WTC11 (cell line): ENCODE data around the gene ALG14. TPM values are rescaled to one million over a fixed set of nuclear protein-coding genes. Genes with fewer than 3 reads are reported as not detected.

Experiments used
- ATAC-seq: fragments of 200-7000 bp; cut with Tn5 transposase; 2 replicates; pipeline ENCODE4 v1.10.0; 2021; ENCODE audit warnings: mild to moderate bottlenecking, moderate library complexity
- CTCF ChIA-PET: fragments of 300-600 bp; sonication (Branson Sonifier 250); formaldehyde crosslinking; loops from one replicate; lab custom pipeline; 2021; ENCODE audit warnings: antibody characterized with exemption; lab: Charles Lee
- POLR2A ChIA-PET: fragments of 350-600 bp; sonication (Branson Sonifier 250); formaldehyde crosslinking; loops from one replicate; lab custom pipeline; 2021; ENCODE audit warnings: antibody characterized with exemption; lab: Charles Lee
- DNase-seq: peaks from one replicate; pipeline ENCODE4 v3.0.0; 2021; ENCODE audit warnings: low spot score
- H3K27ac Mint-ChIP-seq: 2 replicates; pipeline ENCODE4 v1.8.0; 2021; ENCODE audit warnings: mixed read lengths
- H3K27me3 Mint-ChIP-seq: 2 replicates; pipeline ENCODE4 v1.8.0; 2021; ENCODE audit warnings: low read depth, mild to moderate bottlenecking, moderate library complexity, mixed read lengths
- H3K36me3 Mint-ChIP-seq: 2 replicates; pipeline ENCODE4 v1.8.0; 2021; ENCODE audit warnings: mixed read lengths
- H3K4me1 Mint-ChIP-seq: 2 replicates; pipeline ENCODE4 v1.8.0; 2022; ENCODE audit warnings: mixed read lengths
- H3K4me3 Mint-ChIP-seq: 2 replicates; pipeline ENCODE4 v1.8.0; 2021; ENCODE audit warnings: mild to moderate bottlenecking, moderate library complexity, mixed read lengths
- H3K9me3 Mint-ChIP-seq: 2 replicates; pipeline ENCODE4 v1.8.0; 2021; ENCODE audit warnings: mixed read lengths
- CREB1 ChIP-seq: sonication (generic); formaldehyde crosslinking; IDR thresholded peaks from 2 replicates; pipeline ENCODE4 v1.8.0; 2023; ENCODE audit warnings: mild to moderate bottlenecking, missing genetic modification reagents
- EMX1 ChIP-seq: fragments of 250-450 bp; sonication (Bioruptor Pico); IDR thresholded peaks from 2 replicates; pipeline ENCODE4 v1.8.0; 2021; ENCODE audit warnings: mild to moderate bottlenecking
- FOXJ3 ChIP-seq: sonication (generic); formaldehyde crosslinking; IDR thresholded peaks from 2 replicates; pipeline ENCODE4 v1.9.0; 2021; ENCODE audit warnings: missing genetic modification reagents, mild to moderate bottlenecking, borderline replicate concordance
- FOXK1 ChIP-seq: sonication (generic); formaldehyde crosslinking; IDR thresholded peaks from 2 replicates; pipeline ENCODE4 v1.8.0; 2022; ENCODE audit warnings: mild to moderate bottlenecking, moderate library complexity, missing genetic modification reagents
- FOXP1 ChIP-seq: sonication (generic); formaldehyde crosslinking; IDR thresholded peaks from 2 replicates; pipeline ENCODE4 v1.8.0; 2022; ENCODE audit warnings: missing genetic modification reagents, mild to moderate bottlenecking, moderate library complexity, borderline replicate concordance
- GABPB1 ChIP-seq: sonication (generic); formaldehyde crosslinking; IDR thresholded peaks from 2 replicates; pipeline ENCODE4 v1.8.1; 2023; ENCODE audit warnings: mild to moderate bottlenecking, missing genetic modification reagents
- NFE2L1 ChIP-seq: sonication (generic); formaldehyde crosslinking; IDR thresholded peaks from 2 replicates; pipeline ENCODE4 v1.8.1; 2023; ENCODE audit warnings: missing genetic modification reagents
- NR3C1 ChIP-seq: sonication (generic); formaldehyde crosslinking; conservative IDR thresholded peaks from 2 replicates; pipeline ENCODE4 v1.8.1; 2023; ENCODE audit warnings: low read depth, mild to moderate bottlenecking, missing genetic modification reagents
- SMAD3 ChIP-seq: sonication (generic); formaldehyde crosslinking; IDR thresholded peaks from 2 replicates; pipeline ENCODE4 v1.8.0; 2022; ENCODE audit warnings: missing genetic modification reagents, mild to moderate bottlenecking, borderline replicate concordance
- SP1 ChIP-seq: sonication (generic); formaldehyde crosslinking; conservative IDR thresholded peaks from 2 replicates; pipeline ENCODE4 v1.8.1; 2022; ENCODE audit warnings: missing genetic modification reagents
- TEAD1 ChIP-seq: sonication (generic); formaldehyde crosslinking; IDR thresholded peaks from 2 replicates; pipeline ENCODE4 v1.8.0; 2022; ENCODE audit warnings: mild to moderate bottlenecking, missing genetic modification reagents
- USF2 ChIP-seq: sonication (generic); formaldehyde crosslinking; IDR thresholded peaks from 2 replicates; pipeline ENCODE4 v1.8.1; 2023; ENCODE audit warnings: mild to moderate bottlenecking, missing genetic modification reagents, moderate library complexity
- ZNF219 ChIP-seq: sonication (generic); formaldehyde crosslinking; IDR thresholded peaks from 2 replicates; pipeline ENCODE4 v1.8.0; 2023; ENCODE audit warnings: missing genetic modification reagents, mild to moderate bottlenecking, borderline replicate concordance
- ZNF263 ChIP-seq: sonication (generic); formaldehyde crosslinking; IDR thresholded peaks from 2 replicates; pipeline ENCODE4 v1.8.1; 2022; ENCODE audit warnings: low read depth, mild to moderate bottlenecking, moderate library complexity, missing genetic modification reagents
- ZNF317 ChIP-seq: sonication (generic); formaldehyde crosslinking; IDR thresholded peaks from 2 replicates; pipeline ENCODE4 v1.8.1; 2023; ENCODE audit warnings: low read depth, mild to moderate bottlenecking, moderate library complexity, missing genetic modification reagents, borderline replicate concordance
- ZNF416 ChIP-seq: fragments of 250-450 bp; sonication (Bioruptor Pico); IDR thresholded peaks from 2 replicates; pipeline ENCODE4 v1.9.0; 2021; ENCODE audit warnings: mild to moderate bottlenecking, inconsistent platforms
- ZNF671 ChIP-seq: fragments of 250-450 bp; sonication (Bioruptor Pico); IDR thresholded peaks from 2 replicates; pipeline ENCODE4 v1.8.0; 2021; ENCODE audit warnings: mild to moderate bottlenecking
- total RNA-seq: library from RNA; stranded (reverse); gene quantifications from 3 replicates; pipeline ENCODE4 v1.2.3, GENCODE V29; 2021
- TF ChIP-seq, protein P1 (sequence below): sonication (generic); formaldehyde crosslinking; IDR thresholded peaks from 2 replicates; pipeline ENCODE4 v1.8.1; 2022; ENCODE audit warnings: missing genetic modification reagents, borderline replicate concordance
- TF ChIP-seq, protein P2 (sequence below): sonication (generic); formaldehyde crosslinking; IDR thresholded peaks from 2 replicates; pipeline ENCODE4 v1.8.0; 2022; ENCODE audit warnings: missing genetic modification reagents
- TF ChIP-seq, protein P3 (sequence below): sonication (generic); formaldehyde crosslinking; IDR thresholded peaks from 2 replicates; pipeline ENCODE4 v1.8.0; 2022; ENCODE audit warnings: mild to moderate bottlenecking, missing genetic modification reagents
- TF ChIP-seq, protein P4 (sequence below): sonication (generic); formaldehyde crosslinking; IDR thresholded peaks from 2 replicates; pipeline ENCODE4 v1.8.0; 2023; ENCODE audit warnings: missing genetic modification reagents
- TF ChIP-seq, protein P5 (sequence below): sonication (generic); formaldehyde crosslinking; IDR thresholded peaks from 2 replicates; pipeline ENCODE4 v1.8.0; 2022; ENCODE audit warnings: mild to moderate bottlenecking, missing genetic modification reagents

The ALG14 gene
- total RNA-seq, 1 experiment from 2014 or later = 2.3 TPM

DNA sequence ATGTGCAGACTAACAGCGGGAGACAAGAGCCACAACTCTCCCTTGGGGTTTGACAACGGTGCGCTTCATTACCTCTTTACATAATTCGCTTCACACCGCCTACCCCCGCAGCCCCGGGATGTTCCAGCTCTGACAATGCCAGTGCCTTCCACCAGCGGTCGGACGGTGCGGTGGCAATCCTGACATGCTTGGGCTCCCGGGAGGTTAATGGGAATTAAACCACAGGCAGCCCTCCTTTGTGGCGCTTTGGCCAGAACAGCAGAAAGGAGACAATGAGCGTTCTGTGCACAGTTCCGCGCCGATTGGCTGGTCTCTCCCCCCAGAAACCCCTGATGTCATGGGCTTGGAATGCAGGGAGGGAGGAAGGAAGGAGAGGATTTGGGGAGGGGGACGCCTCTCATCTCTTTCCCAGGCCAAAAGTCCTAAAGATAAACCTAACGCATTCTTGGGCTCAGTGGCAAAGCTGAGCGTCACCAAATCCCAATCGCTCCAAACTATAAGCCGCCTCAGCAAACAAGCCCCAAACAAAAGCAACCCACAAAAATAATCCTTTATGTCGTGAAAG is 147.1 kb downstream of the ALG14 start:
- peaks cover 79% of the 10 kb centered on the region for H3K4me1 Mint-ChIP-seq
- peak overlapping the region; percentile 98 for H3K4me3 Mint-ChIP-seq
- TF ChIP-seq FOXK1 = 0 out of 2 replicates have a peak, but pooled peaks have one; percentile 53
- peak; percentile 29; the same call in 1 of the 2 replicates for TF ChIP-seq NR3C1 (CRISPR knock-in tag)
- TF ChIP-seq TEAD1 (CRISPR knock-in tag) = peak; percentile 95; the same call in 1 of the 2 replicates
- 0 out of 2 replicates have a peak, but pooled peaks have one; percentile 28 for TF ChIP-seq GABPB1 (CRISPR knock-in tag)
- TF ChIP-seq, protein P1, sequence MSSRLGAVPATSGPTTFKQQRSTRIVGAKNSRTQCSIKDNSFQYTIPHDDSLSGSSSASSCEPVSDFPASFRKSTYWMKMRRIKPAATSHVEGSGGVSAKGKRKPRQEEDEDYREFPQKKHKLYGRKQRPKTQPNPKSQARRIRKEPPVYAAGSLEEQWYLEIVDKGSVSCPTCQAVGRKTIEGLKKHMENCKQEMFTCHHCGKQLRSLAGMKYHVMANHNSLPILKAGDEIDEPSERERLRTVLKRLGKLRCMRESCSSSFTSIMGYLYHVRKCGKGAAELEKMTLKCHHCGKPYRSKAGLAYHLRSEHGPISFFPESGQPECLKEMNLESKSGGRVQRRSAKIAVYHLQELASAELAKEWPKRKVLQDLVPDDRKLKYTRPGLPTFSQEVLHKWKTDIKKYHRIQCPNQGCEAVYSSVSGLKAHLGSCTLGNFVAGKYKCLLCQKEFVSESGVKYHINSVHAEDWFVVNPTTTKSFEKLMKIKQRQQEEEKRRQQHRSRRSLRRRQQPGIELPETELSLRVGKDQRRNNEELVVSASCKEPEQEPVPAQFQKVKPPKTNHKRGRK (CRISPR knock-in tag) = no peak
- no peak for TF ChIP-seq ZNF416 (CRISPR knock-in tag)
- H3K27ac Mint-ChIP-seq = peak overlapping the region; percentile 99
- peaks cover 8% of the 10 kb centered on the region; the same call in 1 of the 2 replicates for H3K36me3 Mint-ChIP-seq
- peak; percentile 86 for DNase-seq
- H3K9me3 Mint-ChIP-seq = no peaks in the 10 kb centered on the region
- POLR2A ChIA-PET = interaction anchor here (1.0 kb wide), 1 partner anchor 71 kb away, joined by 3 read pairs; no protein-coding TSS in a partner anchor
- ATAC-seq = peak; percentile 59
- CTCF ChIA-PET = interaction anchor here (4.1 kb wide), 1 partner anchor 71 kb away, joined by 20 read pairs; no protein-coding TSS in a partner anchor
- H3K27me3 Mint-ChIP-seq = no peaks in the 10 kb centered on the region

- H3K36me3 Mint-ChIP-seq = peaks cover 8% of the 10 kb centered on the region; the same call in 1 of the 2 replicates
- POLR2A ChIA-PET = interaction anchor here (1.0 kb wide), 1 partner anchor 71 kb away, joined by 3 read pairs; no protein-coding TSS in a partner anchor
- no peaks in the 10 kb centered on the region for H3K27me3 Mint-ChIP-seq
- H3K4me1 Mint-ChIP-seq = peaks cover 78% of the 10 kb centered on the region
- no peak for ATAC-seq
- DNase-seq = no peak
- CTCF ChIA-PET = interaction anchor here (2.3 to 4.1 kb wide), 2 partner anchors 71 to 119 kb away, joined by 7 to 20 read pairs; no protein-coding TSS in a partner anchor
- TF ChIP-seq ZNF671 (CRISPR knock-in tag) = no peak
- TF ChIP-seq EMX1 = no peak
- TF ChIP-seq, protein P2, sequence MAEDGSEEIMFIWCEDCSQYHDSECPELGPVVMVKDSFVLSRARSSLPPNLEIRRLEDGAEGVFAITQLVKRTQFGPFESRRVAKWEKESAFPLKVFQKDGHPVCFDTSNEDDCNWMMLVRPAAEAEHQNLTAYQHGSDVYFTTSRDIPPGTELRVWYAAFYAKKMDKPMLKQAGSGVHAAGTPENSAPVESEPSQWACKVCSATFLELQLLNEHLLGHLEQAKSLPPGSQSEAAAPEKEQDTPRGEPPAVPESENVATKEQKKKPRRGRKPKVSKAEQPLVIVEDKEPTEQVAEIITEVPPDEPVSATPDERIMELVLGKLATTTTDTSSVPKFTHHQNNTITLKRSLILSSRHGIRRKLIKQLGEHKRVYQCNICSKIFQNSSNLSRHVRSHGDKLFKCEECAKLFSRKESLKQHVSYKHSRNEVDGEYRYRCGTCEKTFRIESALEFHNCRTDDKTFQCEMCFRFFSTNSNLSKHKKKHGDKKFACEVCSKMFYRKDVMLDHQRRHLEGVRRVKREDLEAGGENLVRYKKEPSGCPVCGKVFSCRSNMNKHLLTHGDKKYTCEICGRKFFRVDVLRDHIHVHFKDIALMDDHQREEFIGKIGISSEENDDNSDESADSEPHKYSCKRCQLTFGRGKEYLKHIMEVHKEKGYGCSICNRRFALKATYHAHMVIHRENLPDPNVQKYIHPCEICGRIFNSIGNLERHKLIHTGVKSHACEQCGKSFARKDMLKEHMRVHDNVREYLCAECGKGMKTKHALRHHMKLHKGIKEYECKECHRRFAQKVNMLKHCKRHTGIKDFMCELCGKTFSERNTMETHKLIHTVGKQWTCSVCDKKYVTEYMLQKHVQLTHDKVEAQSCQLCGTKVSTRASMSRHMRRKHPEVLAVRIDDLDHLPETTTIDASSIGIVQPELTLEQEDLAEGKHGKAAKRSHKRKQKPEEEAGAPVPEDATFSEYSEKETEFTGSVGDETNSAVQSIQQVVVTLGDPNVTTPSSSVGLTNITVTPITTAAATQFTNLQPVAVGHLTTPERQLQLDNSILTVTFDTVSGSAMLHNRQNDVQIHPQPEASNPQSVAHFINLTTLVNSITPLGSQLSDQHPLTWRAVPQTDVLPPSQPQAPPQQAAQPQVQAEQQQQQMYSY (CRISPR knock-in tag) = no peak
- TF ChIP-seq, protein P3, sequence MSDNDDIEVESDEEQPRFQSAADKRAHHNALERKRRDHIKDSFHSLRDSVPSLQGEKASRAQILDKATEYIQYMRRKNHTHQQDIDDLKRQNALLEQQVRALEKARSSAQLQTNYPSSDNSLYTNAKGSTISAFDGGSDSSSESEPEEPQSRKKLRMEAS (CRISPR knock-in tag) = no peak
- TF ChIP-seq FOXP1 (CRISPR knock-in tag) = no peak
- no peak for TF ChIP-seq FOXJ3 (CRISPR knock-in tag)
- TF ChIP-seq SMAD3 (CRISPR knock-in tag) = no peak
- TF ChIP-seq, protein P4, sequence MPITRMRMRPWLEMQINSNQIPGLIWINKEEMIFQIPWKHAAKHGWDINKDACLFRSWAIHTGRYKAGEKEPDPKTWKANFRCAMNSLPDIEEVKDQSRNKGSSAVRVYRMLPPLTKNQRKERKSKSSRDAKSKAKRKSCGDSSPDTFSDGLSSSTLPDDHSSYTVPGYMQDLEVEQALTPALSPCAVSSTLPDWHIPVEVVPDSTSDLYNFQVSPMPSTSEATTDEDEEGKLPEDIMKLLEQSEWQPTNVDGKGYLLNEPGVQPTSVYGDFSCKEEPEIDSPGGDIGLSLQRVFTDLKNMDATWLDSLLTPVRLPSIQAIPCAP = no peak
- no peak for TF ChIP-seq GABPB1 (CRISPR knock-in tag)
- TF ChIP-seq, protein P5, sequence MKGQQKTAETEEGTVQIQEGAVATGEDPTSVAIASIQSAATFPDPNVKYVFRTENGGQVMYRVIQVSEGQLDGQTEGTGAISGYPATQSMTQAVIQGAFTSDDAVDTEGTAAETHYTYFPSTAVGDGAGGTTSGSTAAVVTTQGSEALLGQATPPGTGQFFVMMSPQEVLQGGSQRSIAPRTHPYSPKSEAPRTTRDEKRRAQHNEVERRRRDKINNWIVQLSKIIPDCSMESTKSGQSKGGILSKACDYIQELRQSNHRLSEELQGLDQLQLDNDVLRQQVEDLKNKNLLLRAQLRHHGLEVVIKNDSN (CRISPR knock-in tag) = no peak
- no peak for TF ChIP-seq ZNF263 (CRISPR knock-in tag)
- TF ChIP-seq ZNF219 (CRISPR knock-in tag) = no peak
- TF ChIP-seq USF2 (CRISPR knock-in tag) = no peak
- TF ChIP-seq TEAD1 (CRISPR knock-in tag) = no peak
- no peak for TF ChIP-seq NFE2L1
- TF ChIP-seq ZNF317 (CRISPR knock-in tag) = no peak
- no peak for TF ChIP-seq CREB1 (CRISPR knock-in tag)
- no peak for TF ChIP-seq SP1 (CRISPR knock-in tag)
- TF ChIP-seq NR3C1 (CRISPR knock-in tag) = no peak
- H3K27ac Mint-ChIP-seq = peak overlapping the region; percentile 99
- H3K9me3 Mint-ChIP-seq = no peaks in the 10 kb centered on the region
- peak overlapping the region; percentile 98 for H3K4me3 Mint-ChIP-seq
Observed at GRCh38 chr1:94925004-94925403, 147.7 kb downstream of the ALG14 start.
